T-helper 2 cell treated with Interferon-gamma antibody and Interleukin-4, amounts not matched to agents 5 μg/mL and 100 μg/mL, for 36 hours (primary cell): ENCODE results near the gene RPL10A.
"Not testable (repeated sequence)": the region's sequence is repeated elsewhere in the genome, so short reads cannot be mapped to it uniquely, and the experiment has no call there.

Experiments used
- DNase-seq: peaks from one replicate; pipeline ENCODE4 v3.0.0; 2021; ENCODE audit warnings: low spot score
- H3K27ac Mint-ChIP-seq: one replicate; pipeline ENCODE4 v1.8.0; 2021; ENCODE audit warnings: mild to moderate bottlenecking, mixed read lengths
- H3K27me3 Mint-ChIP-seq: one replicate; pipeline ENCODE4 v1.8.0; 2021; ENCODE audit warnings: low read depth, mixed read lengths
- H3K36me3 Mint-ChIP-seq: one replicate; pipeline ENCODE4 v1.8.0; 2021; ENCODE audit warnings: low read depth, mixed read lengths
- H3K4me1 Mint-ChIP-seq: one replicate; pipeline ENCODE4 v1.8.0; 2021; ENCODE audit warnings: low read depth, mixed read lengths
- H3K4me3 Mint-ChIP-seq: one replicate; pipeline ENCODE4 v1.8.0; 2022; ENCODE audit warnings: mild to moderate bottlenecking, moderate library complexity, mixed read lengths
- H3K9me3 Mint-ChIP-seq: one replicate; pipeline ENCODE4 v1.8.0; 2021; ENCODE audit warnings: mixed read lengths

RPL10A gene

GRCh38 chr6:35438378-35439065 is 29.7 kb upstream of the RPL10A start:
- not testable (repeated sequence) for DNase-seq, H3K27me3 Mint-ChIP-seq, H3K27ac Mint-ChIP-seq, H3K9me3 Mint-ChIP-seq, H3K4me3 Mint-ChIP-seq, H3K36me3 Mint-ChIP-seq, H3K4me1 Mint-ChIP-seq

- H3K4me3 Mint-ChIP-seq: no peak overlapping the region
- no peaks in the 10 kb centered on the region for H3K36me3 Mint-ChIP-seq
- DNase-seq: no peak
- H3K4me1 Mint-ChIP-seq: no peaks in the 10 kb centered on the region
- no peaks in the 10 kb centered on the region for H3K27me3 Mint-ChIP-seq
- H3K27ac Mint-ChIP-seq: no peak overlapping the region
- H3K9me3 Mint-ChIP-seq: no peaks in the 10 kb centered on the region
These were observed 28.9 kb upstream of the RPL10A start for GRCh38 chr6:35439308-35439707.

DNA sequence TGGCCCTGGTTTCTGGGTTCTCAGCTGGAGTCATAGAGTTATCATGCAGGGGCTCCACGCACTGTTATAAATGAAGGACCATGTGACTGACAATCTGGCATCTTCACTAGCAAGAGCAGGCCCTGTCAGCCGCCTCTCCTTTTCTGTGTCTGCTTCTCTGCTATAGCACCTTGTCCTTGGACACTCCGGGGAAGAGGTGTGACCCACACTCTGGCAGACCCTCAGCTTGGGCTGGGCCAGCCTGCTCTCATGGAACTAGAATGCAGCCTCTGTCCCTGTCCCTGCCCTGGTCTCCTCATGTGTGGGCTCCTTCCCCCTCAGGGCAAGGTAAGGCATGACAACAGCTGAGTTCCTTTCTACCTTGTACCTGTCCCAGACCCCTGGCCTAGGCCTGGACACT is 27.0 kb upstream of the RPL10A start:
- Mint-ChIP-seq H3K9me3 (no peaks in the 10 kb centered on the region), H3K27me3 (no peaks in the 10 kb centered on the region), H3K4me1 (peaks cover 5% of the 10 kb centered on the region), H3K36me3 (no peaks in the 10 kb centered on the region), H3K27ac (no peak overlapping the region), H3K4me3 (no peak overlapping the region)
- DNase-seq: no peak

- no peak for DNase-seq
- peaks cover 5% of the 10 kb centered on the region for H3K4me1 Mint-ChIP-seq
- H3K36me3 Mint-ChIP-seq: no peaks in the 10 kb centered on the region
- no peaks in the 10 kb centered on the region for H3K9me3 Mint-ChIP-seq
- no peak overlapping the region for H3K27ac Mint-ChIP-seq
- no peak overlapping the region for H3K4me3 Mint-ChIP-seq
- H3K27me3 Mint-ChIP-seq: no peaks in the 10 kb centered on the region
These were observed 26.6 kb upstream of the RPL10A start for GRCh38 chr6:35441642-35442041.

DNA sequence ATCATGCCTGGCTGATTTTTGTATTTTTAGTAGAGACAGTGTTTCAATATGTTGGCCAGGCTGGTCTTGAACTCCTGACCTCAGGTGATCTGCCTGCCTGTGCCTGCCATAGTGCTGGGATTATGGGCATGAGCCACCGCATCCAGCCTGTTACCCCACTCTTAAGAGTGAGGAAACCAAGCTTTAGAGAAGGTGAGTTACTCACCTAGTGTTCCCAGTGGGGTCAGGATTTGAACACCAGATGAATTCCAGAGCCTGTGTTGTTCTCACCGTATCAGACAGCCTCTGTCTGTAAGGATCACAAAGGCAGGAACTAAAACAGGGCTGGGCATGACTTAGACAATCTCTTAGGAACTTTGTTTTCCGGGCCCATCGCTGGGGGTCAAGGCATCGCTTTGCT is 25.5 kb upstream of the RPL10A start:
- Mint-ChIP-seq H3K36me3 (no peaks in the 10 kb centered on the region), H3K27ac (no peak overlapping the region), H3K4me1 (peaks cover 5% of the 10 kb centered on the region), H3K27me3 (no peaks in the 10 kb centered on the region), H3K4me3 (no peak overlapping the region), H3K9me3 (no peaks in the 10 kb centered on the region)
- no peak for DNase-seq

DNA sequence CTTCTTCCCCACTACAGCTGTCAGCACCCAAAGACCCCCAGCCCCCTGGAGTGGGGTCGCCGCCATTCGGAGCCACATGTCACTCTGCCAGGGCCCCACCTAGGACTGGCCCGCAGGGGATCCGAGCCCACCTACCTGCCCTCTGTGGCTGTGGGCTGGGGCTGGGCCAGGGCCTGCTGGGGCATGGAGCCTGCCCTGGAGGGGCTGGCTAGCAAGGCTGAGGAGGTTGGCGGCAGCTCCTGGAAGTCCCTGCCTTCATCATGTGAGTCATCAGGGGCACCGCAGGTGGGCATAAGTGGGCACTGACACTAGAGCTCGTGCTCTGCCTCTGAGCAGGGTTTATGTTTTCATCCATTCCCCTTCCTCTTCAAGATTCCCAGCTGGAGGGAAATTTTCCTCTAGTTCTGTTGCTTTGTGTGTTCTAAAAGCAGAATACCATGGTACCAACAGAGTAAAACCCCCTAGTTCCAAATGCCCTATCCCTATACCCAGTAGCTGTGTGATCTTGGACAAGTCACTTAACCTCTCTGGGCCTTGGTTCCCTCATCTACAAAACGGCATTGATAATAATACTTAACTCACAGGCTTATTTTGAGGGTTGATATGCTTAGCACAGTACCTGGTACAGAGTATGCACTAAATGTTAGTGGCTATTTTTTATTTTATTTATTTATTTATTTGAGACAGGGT is 24.7 kb upstream of the RPL10A start:
- Mint-ChIP-seq H3K9me3 (no peaks in the 10 kb centered on the region), H3K4me1 (peaks cover 7% of the 10 kb centered on the region), H3K36me3 (no peaks in the 10 kb centered on the region), H3K27ac (no peak overlapping the region), H3K27me3 (no peaks in the 10 kb centered on the region), H3K4me3 (no peak overlapping the region)
- no peak for DNase-seq

DNA sequence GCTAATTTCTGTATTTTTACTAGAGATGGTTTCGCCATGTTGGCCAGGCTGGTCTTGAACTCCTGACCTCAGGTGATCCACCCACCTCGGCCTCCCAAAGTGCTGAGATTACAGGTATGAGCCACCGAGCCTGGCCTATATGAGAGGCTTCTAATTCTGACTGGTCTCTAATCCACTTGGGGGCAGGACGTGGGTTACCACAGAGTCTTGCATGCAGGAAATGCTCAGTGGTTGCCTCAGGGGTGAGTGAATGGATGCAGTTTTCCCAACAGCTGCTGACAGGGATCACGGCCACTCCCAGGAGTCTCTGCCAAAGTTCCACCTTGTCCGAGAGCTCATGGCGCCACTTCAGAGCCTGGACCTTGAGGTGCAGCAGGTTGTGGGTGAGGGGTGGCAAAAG is 22.5 kb upstream of the RPL10A start:
- peak; percentile 12 for DNase-seq
- peaks cover 3% of the 10 kb centered on the region for H3K27me3 Mint-ChIP-seq
- H3K36me3 Mint-ChIP-seq: no peaks in the 10 kb centered on the region
- H3K9me3 Mint-ChIP-seq: no peaks in the 10 kb centered on the region
- H3K4me1 Mint-ChIP-seq: peaks cover 9% of the 10 kb centered on the region
- peak overlapping the region; percentile 45 for H3K27ac Mint-ChIP-seq
- H3K4me3 Mint-ChIP-seq: peak overlapping the region; percentile 54

- Mint-ChIP-seq H3K27me3 (peaks cover 11% of the 10 kb centered on the region), H3K4me1 (peaks cover 22% of the 10 kb centered on the region), H3K36me3 (no peaks in the 10 kb centered on the region), H3K27ac (no peak overlapping the region), H3K9me3 (no peaks in the 10 kb centered on the region), H3K4me3 (no peak overlapping the region)
- no peak for DNase-seq
These were observed 20.0 kb upstream of the RPL10A start for GRCh38 chr6:35448191-35448590.

GRCh38 chr6:35449287-35449881 is 18.8 kb upstream of the RPL10A start:
- H3K27ac Mint-ChIP-seq: no peak overlapping the region
- H3K4me1 Mint-ChIP-seq: peaks cover 26% of the 10 kb centered on the region

DNA sequence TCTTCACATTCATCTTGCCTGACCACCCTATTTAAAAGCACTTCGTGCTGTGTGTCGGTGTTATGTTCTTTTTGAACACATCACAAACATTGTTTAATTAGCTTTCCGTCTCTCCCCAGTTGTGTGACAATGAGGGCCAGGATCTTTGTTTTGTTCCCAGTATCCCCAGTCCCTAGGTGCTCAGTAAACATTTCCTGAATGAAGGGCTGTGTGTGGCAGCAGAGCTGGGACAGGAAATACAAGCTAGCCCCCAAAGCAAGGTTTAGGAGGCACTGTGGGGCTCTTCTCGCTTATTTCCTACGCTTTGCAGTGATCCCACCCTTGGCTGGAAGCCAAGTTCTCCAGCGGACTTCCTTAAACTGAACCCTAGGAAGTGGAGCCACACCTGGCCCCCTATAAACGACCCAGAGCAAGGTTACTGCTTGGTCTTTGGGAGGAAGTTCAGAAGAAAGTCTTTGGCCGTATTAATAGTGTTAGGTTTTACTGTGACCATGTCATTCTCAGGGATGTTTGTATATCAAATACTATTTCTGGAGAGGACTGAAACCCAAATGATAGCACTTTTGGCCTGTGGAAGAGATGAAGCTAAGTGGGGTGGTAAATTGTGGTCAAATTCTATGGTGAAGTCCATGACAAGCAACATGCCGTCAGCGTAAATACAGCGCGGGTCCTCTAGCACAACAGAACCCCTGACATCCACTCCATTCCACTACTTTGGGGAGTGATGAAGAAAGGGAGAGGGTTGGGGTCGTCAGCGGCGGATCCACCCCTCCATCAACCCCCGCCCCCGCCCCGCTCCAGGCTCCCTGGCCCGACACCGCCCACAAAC is 16.6 kb upstream of the RPL10A start:
- Mint-ChIP-seq H3K36me3 (peaks cover 18% of the 10 kb centered on the region), H3K27me3 (peaks cover 11% of the 10 kb centered on the region), H3K27ac (no peak overlapping the region), H3K4me3 (peak overlapping the region; percentile 85), H3K4me1 (peaks cover 27% of the 10 kb centered on the region), H3K9me3 (no peaks in the 10 kb centered on the region)
- DNase-seq: no peak

More at GRCh38 chr6:35449287-35449881, 18.8 kb upstream of the RPL10A start:
- DNase-seq: no peak
- Mint-ChIP-seq H3K9me3 (no peaks in the 10 kb centered on the region), H3K4me3 (no peak overlapping the region), H3K36me3 (peaks cover 4% of the 10 kb centered on the region), H3K27me3 (peaks cover 11% of the 10 kb centered on the region)

- peaks cover 18% of the 10 kb centered on the region for H3K36me3 Mint-ChIP-seq
- no peaks in the 10 kb centered on the region for H3K9me3 Mint-ChIP-seq
- peak within 1 kb of the TSS; percentile 77 for H3K27ac Mint-ChIP-seq
- DNase-seq: peak; percentile 97
- H3K4me3 Mint-ChIP-seq: peak within 1 kb of the TSS; percentile 87
- peaks cover 27% of the 10 kb centered on the region for H3K4me1 Mint-ChIP-seq
- peaks cover 11% of the 10 kb centered on the region for H3K27me3 Mint-ChIP-seq
These were observed 15.8 kb upstream of the RPL10A start, which contains the start of gene FANCE for GRCh38 chr6:35452183-35453090. TSS of gene FANCE (plus strand) at chr6:35452338. CDS start at chr6:35452546, 208 bp downstream.

GRCh38 chr6:35453236-35453635 is 15.0 kb upstream of the RPL10A start:
- peak overlapping the region; percentile 87 for H3K4me3 Mint-ChIP-seq
- peak overlapping the region; percentile 34 for H3K27ac Mint-ChIP-seq
- no peak for DNase-seq
- peaks cover 11% of the 10 kb centered on the region for H3K27me3 Mint-ChIP-seq
- H3K9me3 Mint-ChIP-seq: no peaks in the 10 kb centered on the region
- peaks cover 24% of the 10 kb centered on the region for H3K36me3 Mint-ChIP-seq
- H3K4me1 Mint-ChIP-seq: peaks cover 26% of the 10 kb centered on the region
